Measurements from ENCODE around the gene BLM.
A peak's percentile ranks its signal among the peaks of the same experiment; 100 is the strongest.

BLM gene

DNA sequence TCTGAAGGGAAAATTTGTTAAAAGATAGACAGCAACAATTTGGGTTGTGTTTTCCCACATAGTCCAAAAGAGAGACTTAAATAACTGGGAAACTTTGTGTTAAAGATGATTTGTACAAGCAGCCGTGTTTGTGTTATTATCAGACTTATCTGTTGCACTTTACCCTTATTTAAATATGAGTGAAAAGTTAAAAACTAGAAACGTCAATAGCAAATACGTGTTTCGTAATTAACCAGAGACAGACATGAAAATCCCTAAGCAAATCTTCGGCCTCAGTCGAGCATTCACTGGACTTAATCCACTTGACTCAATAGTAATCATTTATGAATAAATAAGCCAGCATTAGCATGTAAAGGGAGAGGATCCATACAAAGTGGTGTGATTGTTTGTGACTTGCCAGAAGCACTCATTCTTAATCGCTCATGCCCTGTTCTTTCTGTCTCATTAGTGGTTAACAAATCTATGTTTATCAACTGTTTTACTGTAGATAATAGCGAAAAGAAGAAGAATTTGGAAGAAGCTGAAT lies 34.2 kb downstream of the BLM start:
- no peak overlapping the region for H3K9ac ChIP-seq (ENCODE audit: low read length)
- H3K23ac ChIP-seq (ENCODE audit: low read length in 2 of 2) = no peak overlapping the region
- no peaks in the 10 kb centered on the region for H3K36me3 ChIP-seq (ENCODE audit: control insufficient read depth in 1 of 2, insufficient read depth in 2 of 2, low read depth in 1 of 2, low read length in 2 of 2)
- no peak overlapping the region for H2BK15ac ChIP-seq (ENCODE audit: low read depth, poor library complexity, severe bottlenecking)
- 91% methylated on average over 5 of the region's 8 CpGs for WGBS
- H2AK5ac ChIP-seq (ENCODE audit: low read length, severe bottlenecking) = no peak overlapping the region
- no peak overlapping the region for H3K4me2 ChIP-seq (ENCODE audit: low read length, poor library complexity, severe bottlenecking)
- H2BK12ac ChIP-seq (ENCODE audit: low read length in 2 of 2) = no peak overlapping the region
- no peak overlapping the region for H3K18ac ChIP-seq (ENCODE audit: low read depth in 1 of 2, low read length in 2 of 2)
- H2BK120ac ChIP-seq (ENCODE audit: low read depth, low read length) = no peak overlapping the region
- no peaks in the 10 kb centered on the region for H3K4me1 ChIP-seq (ENCODE audit: control insufficient read depth, insufficient read depth, low read depth, low read length)
- DNase-seq = no peak
- no peak overlapping the region for H2BK5ac ChIP-seq (ENCODE audit: low read depth, low read length, poor library complexity, severe bottlenecking)
- no peak overlapping the region for H3K27ac ChIP-seq (ENCODE audit: low read length, poor library complexity, severe bottlenecking)
- no peaks in the 10 kb centered on the region for H3K79me1 ChIP-seq (replicated peaks; ENCODE audit: low read length, poor library complexity, severe bottlenecking)
- H3K4me3 ChIP-seq (ENCODE audit: insufficient read depth in 1 of 2, low read depth in 1 of 2, low read length in 2 of 2) = no peak overlapping the region
- no peak overlapping the region for H2AFZ ChIP-seq (ENCODE audit: low read depth, low read length)
- no peaks in the 10 kb centered on the region for H3K27me3 ChIP-seq (ENCODE audit: control insufficient read depth in 1 of 2, insufficient read depth in 1 of 2, low read length in 2 of 2)
- H4K91ac ChIP-seq (ENCODE audit: low read length) = no peak overlapping the region
- H3K9me3 ChIP-seq (ENCODE audit: control insufficient read depth, low read length) = no peaks in the 10 kb centered on the region
- H3K4ac ChIP-seq (ENCODE audit: low read depth in 1 of 2, low read length in 2 of 2) = no peak overlapping the region
- no peak overlapping the region for H4K8ac ChIP-seq (ENCODE audit: low read length)
- H3K14ac ChIP-seq (ENCODE audit: low read length in 2 of 2) = no peak overlapping the region

DNA sequence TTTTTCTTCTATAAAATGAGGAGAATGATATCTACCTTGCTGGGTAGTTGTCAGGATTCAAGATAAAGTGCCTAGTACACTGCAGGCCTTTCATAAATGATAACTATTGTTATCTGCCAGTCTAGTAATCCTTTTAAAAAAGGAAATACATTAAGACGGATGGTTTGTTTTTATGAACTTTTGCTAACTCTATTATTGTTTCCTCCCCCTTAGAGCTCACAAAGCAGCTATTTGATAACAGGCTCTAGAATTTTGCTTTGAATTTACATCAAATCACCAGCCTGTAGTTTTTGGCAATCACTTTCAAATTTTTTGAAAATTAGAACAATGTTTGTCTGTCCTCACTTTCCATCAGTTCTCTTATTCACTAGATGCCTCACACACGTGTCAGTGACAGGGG lies 39.8 kb downstream of the BLM start:
- Histone ChIP-seq H3K4me2 (ENCODE audit: low read length, poor library complexity, severe bottlenecking) (no peak overlapping the region), H3K14ac (ENCODE audit: low read length in 2 of 2) (no peak overlapping the region), H2AFZ (ENCODE audit: low read depth, low read length) (no peak overlapping the region), H2BK15ac (ENCODE audit: low read depth, poor library complexity, severe bottlenecking) (no peak overlapping the region), H3K27ac (ENCODE audit: low read length, poor library complexity, severe bottlenecking) (no peak overlapping the region), H2AK5ac (ENCODE audit: low read length, severe bottlenecking) (no peak overlapping the region), H3K9ac (ENCODE audit: low read length) (no peak overlapping the region), H3K36me3 (ENCODE audit: control insufficient read depth in 1 of 2, insufficient read depth in 2 of 2, low read depth in 1 of 2, low read length in 2 of 2) (no peaks in the 10 kb centered on the region), H3K4me1 (ENCODE audit: control insufficient read depth, insufficient read depth, low read depth, low read length) (no peaks in the 10 kb centered on the region), H3K79me1 (replicated peaks; ENCODE audit: low read length, poor library complexity, severe bottlenecking) (no peaks in the 10 kb centered on the region), H3K27me3 (ENCODE audit: control insufficient read depth in 1 of 2, insufficient read depth in 1 of 2, low read length in 2 of 2) (no peaks in the 10 kb centered on the region), H2BK5ac (ENCODE audit: low read depth, low read length, poor library complexity, severe bottlenecking) (no peak overlapping the region), H3K4ac (ENCODE audit: low read depth in 1 of 2, low read length in 2 of 2) (no peak overlapping the region), H2BK120ac (ENCODE audit: low read depth, low read length) (no peak overlapping the region), H3K23ac (ENCODE audit: low read length in 2 of 2) (no peak overlapping the region), H4K91ac (ENCODE audit: low read length) (no peak overlapping the region), H3K18ac (ENCODE audit: low read depth in 1 of 2, low read length in 2 of 2) (no peak overlapping the region), H2BK12ac (ENCODE audit: low read length in 2 of 2) (no peak overlapping the region), H3K9me3 (ENCODE audit: control insufficient read depth, low read length) (no peaks in the 10 kb centered on the region), H3K4me3 (ENCODE audit: insufficient read depth in 1 of 2, low read depth in 1 of 2, low read length in 2 of 2) (no peak overlapping the region), H4K8ac (ENCODE audit: low read length) (no peak overlapping the region)
- 90% methylated on average over 2 of the region's 2 CpGs for WGBS
- DNase-seq = no peak

DNA sequence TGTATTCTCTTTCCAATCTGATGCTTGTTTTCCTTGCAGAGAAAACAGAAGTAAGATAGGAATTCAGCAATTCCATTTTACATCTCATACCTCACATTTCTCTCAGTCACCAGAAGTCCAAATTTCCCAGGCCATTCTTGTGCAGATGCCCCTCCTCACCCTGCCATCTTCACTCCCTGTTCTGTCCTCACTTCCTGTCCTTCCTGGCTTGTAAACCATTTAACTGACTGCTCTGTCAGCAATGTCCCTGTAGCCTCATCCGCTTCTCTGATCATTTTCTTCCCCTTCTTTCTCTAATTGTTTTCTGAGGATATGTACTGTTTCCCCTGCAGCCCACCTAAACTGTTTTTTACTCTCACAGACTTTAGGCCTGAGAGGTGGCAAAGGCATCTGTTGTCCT lies 40.3 kb downstream of the BLM start:
- H2BK15ac ChIP-seq (ENCODE audit: low read depth, poor library complexity, severe bottlenecking) = no peak overlapping the region
- H3K9ac ChIP-seq (ENCODE audit: low read length) = no peak overlapping the region
- H3K9me3 ChIP-seq (ENCODE audit: control insufficient read depth, low read length) = no peaks in the 10 kb centered on the region
- no peak overlapping the region for H3K4me3 ChIP-seq (ENCODE audit: insufficient read depth in 1 of 2, low read depth in 1 of 2, low read length in 2 of 2)
- H3K14ac ChIP-seq (ENCODE audit: low read length in 2 of 2) = no peak overlapping the region
- H4K8ac ChIP-seq (ENCODE audit: low read length) = peak overlapping the region; percentile 51
- no peak overlapping the region for H3K18ac ChIP-seq (ENCODE audit: low read depth in 1 of 2, low read length in 2 of 2)
- no peak overlapping the region for H2AK5ac ChIP-seq (ENCODE audit: low read length, severe bottlenecking)
- H2BK120ac ChIP-seq (ENCODE audit: low read depth, low read length) = no peak overlapping the region
- H3K79me1 ChIP-seq (replicated peaks; ENCODE audit: low read length, poor library complexity, severe bottlenecking) = no peaks in the 10 kb centered on the region
- H2AFZ ChIP-seq (ENCODE audit: low read depth, low read length) = no peak overlapping the region
- no peaks in the 10 kb centered on the region for H3K36me3 ChIP-seq (ENCODE audit: control insufficient read depth in 1 of 2, insufficient read depth in 2 of 2, low read depth in 1 of 2, low read length in 2 of 2)
- no peak overlapping the region for H3K23ac ChIP-seq (ENCODE audit: low read length in 2 of 2)
- no peak overlapping the region for H3K4ac ChIP-seq (ENCODE audit: low read depth in 1 of 2, low read length in 2 of 2)
- no peaks in the 10 kb centered on the region for H3K4me1 ChIP-seq (ENCODE audit: control insufficient read depth, insufficient read depth, low read depth, low read length)
- H3K27ac ChIP-seq (ENCODE audit: low read length, poor library complexity, severe bottlenecking) = no peak overlapping the region
- no peak overlapping the region for H2BK12ac ChIP-seq (ENCODE audit: low read length in 2 of 2)
- no peak overlapping the region for H3K4me2 ChIP-seq (ENCODE audit: low read length, poor library complexity, severe bottlenecking)
- H2BK5ac ChIP-seq (ENCODE audit: low read depth, low read length, poor library complexity, severe bottlenecking) = no peak overlapping the region
- 85% methylated on average over 1 of the region's 1 CpG for WGBS
- no peak overlapping the region for H4K91ac ChIP-seq (ENCODE audit: low read length)
- no peak for DNase-seq
- H3K27me3 ChIP-seq (ENCODE audit: control insufficient read depth in 1 of 2, insufficient read depth in 1 of 2, low read length in 2 of 2) = no peaks in the 10 kb centered on the region

GRCh38 chr15:90760661-90761232 lies 43.6 kb downstream of the BLM start:
- H2AK5ac ChIP-seq (ENCODE audit: low read length, severe bottlenecking) = no peak overlapping the region
- no peak overlapping the region for H4K8ac ChIP-seq (ENCODE audit: low read length)
- no peak overlapping the region for H3K4me2 ChIP-seq (ENCODE audit: low read length, poor library complexity, severe bottlenecking)
- DNase-seq = no peak
- no peaks in the 10 kb centered on the region for H3K27me3 ChIP-seq (ENCODE audit: control insufficient read depth in 1 of 2, insufficient read depth in 1 of 2, low read length in 2 of 2)
- H3K4me1 ChIP-seq (ENCODE audit: control insufficient read depth, insufficient read depth, low read depth, low read length) = no peaks in the 10 kb centered on the region
- H3K18ac ChIP-seq (ENCODE audit: low read depth in 1 of 2, low read length in 2 of 2) = no peak overlapping the region
- H2BK15ac ChIP-seq (ENCODE audit: low read depth, poor library complexity, severe bottlenecking) = no peak overlapping the region
- H2BK5ac ChIP-seq (ENCODE audit: low read depth, low read length, poor library complexity, severe bottlenecking) = no peak overlapping the region
- H3K9me3 ChIP-seq (ENCODE audit: control insufficient read depth, low read length) = no peaks in the 10 kb centered on the region
- no peak overlapping the region for H3K14ac ChIP-seq (ENCODE audit: low read length in 2 of 2)
- H2BK12ac ChIP-seq (ENCODE audit: low read length in 2 of 2) = no peak overlapping the region
- no peaks in the 10 kb centered on the region for H3K79me1 ChIP-seq (replicated peaks; ENCODE audit: low read length, poor library complexity, severe bottlenecking)
- H3K27ac ChIP-seq (ENCODE audit: low read length, poor library complexity, severe bottlenecking) = no peak overlapping the region
- no peak overlapping the region for H3K9ac ChIP-seq (ENCODE audit: low read length)
- no CpG with 5 or more reads among the region's 1 CpG for WGBS
- H3K4ac ChIP-seq (ENCODE audit: low read depth in 1 of 2, low read length in 2 of 2) = no peak overlapping the region
- no peak overlapping the region for H2AFZ ChIP-seq (ENCODE audit: low read depth, low read length)
- H3K36me3 ChIP-seq (ENCODE audit: control insufficient read depth in 1 of 2, insufficient read depth in 2 of 2, low read depth in 1 of 2, low read length in 2 of 2) = no peaks in the 10 kb centered on the region
- H2BK120ac ChIP-seq (ENCODE audit: low read depth, low read length) = no peak overlapping the region
- no peak overlapping the region for H4K91ac ChIP-seq (ENCODE audit: low read length)
- H3K23ac ChIP-seq (ENCODE audit: low read length in 2 of 2) = no peak overlapping the region
- no peak overlapping the region for H3K4me3 ChIP-seq (ENCODE audit: insufficient read depth in 1 of 2, low read depth in 1 of 2, low read length in 2 of 2)

Data from mesenchymal stem cell (in vitro differentiated cells and primary cell).